ENCODE measurements around the gene TUBA4B. TPM values are rescaled to one million over a fixed set of nuclear protein-coding genes. Genes with fewer than 3 reads are reported as not detected.

TUBA4B gene
- total RNA-seq, 3 donors from 2014 or later (not counting 1 experiment from before 2014, with no cell fraction given) = not detected

- H3K27me3 ChIP-seq (ENCODE audit: control insufficient read depth, insufficient read depth, low read length) = peaks cover 12% of the 10 kb centered on the region
- peaks cover 0 to 3% of the 10 kb centered on the region in 2 donors for H3K4me1 Mint-ChIP-seq
- H3K4me3 Mint-ChIP-seq = no peak overlapping the region
- intact Hi-C loops (cut with micrococcal nuclease) = no loop called here
- no peaks in the 10 kb centered on the region for H3K9me3 ChIP-seq (ENCODE audit: control insufficient read depth, insufficient read depth, low read length)
- peaks cover 22 to 24% of the 10 kb centered on the region in 2 donors for H3K27me3 Mint-ChIP-seq (ENCODE audit: low read depth in 2 of 2)
- WGBS (ENCODE audit: insufficient coverage) = 78% methylated on average over 5 of the region's 5 CpGs
- H3K36me3 Mint-ChIP-seq = no peaks in the 10 kb centered on the region
- no peak for DNase-seq
- no peaks in the 10 kb centered on the region for H3K9me3 Mint-ChIP-seq
- no peak overlapping the region for H3K4me3 ChIP-seq (ENCODE audit: low read length)
- ATAC-seq = no peak
- no peak overlapping the region for H3K27ac Mint-ChIP-seq
- H3K27ac ChIP-seq (ENCODE audit: low read length) = no peak overlapping the region
- TF ChIP-seq, protein P1, sequence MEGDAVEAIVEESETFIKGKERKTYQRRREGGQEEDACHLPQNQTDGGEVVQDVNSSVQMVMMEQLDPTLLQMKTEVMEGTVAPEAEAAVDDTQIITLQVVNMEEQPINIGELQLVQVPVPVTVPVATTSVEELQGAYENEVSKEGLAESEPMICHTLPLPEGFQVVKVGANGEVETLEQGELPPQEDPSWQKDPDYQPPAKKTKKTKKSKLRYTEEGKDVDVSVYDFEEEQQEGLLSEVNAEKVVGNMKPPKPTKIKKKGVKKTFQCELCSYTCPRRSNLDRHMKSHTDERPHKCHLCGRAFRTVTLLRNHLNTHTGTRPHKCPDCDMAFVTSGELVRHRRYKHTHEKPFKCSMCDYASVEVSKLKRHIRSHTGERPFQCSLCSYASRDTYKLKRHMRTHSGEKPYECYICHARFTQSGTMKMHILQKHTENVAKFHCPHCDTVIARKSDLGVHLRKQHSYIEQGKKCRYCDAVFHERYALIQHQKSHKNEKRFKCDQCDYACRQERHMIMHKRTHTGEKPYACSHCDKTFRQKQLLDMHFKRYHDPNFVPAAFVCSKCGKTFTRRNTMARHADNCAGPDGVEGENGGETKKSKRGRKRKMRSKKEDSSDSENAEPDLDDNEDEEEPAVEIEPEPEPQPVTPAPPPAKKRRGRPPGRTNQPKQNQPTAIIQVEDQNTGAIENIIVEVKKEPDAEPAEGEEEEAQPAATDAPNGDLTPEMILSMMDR (IDR thresholded peaks at IDR 0.05) = no peak
- H3K4me1 ChIP-seq (ENCODE audit: control insufficient read depth, insufficient read depth, low read length) = peaks cover 8% of the 10 kb centered on the region
- H3K36me3 ChIP-seq (ENCODE audit: control insufficient read depth, insufficient read depth, low read length) = no peaks in the 10 kb centered on the region
These were observed 47.0 kb downstream of the TUBA4B start for GRCh38 chr2:219300022-219300421.

DNA sequence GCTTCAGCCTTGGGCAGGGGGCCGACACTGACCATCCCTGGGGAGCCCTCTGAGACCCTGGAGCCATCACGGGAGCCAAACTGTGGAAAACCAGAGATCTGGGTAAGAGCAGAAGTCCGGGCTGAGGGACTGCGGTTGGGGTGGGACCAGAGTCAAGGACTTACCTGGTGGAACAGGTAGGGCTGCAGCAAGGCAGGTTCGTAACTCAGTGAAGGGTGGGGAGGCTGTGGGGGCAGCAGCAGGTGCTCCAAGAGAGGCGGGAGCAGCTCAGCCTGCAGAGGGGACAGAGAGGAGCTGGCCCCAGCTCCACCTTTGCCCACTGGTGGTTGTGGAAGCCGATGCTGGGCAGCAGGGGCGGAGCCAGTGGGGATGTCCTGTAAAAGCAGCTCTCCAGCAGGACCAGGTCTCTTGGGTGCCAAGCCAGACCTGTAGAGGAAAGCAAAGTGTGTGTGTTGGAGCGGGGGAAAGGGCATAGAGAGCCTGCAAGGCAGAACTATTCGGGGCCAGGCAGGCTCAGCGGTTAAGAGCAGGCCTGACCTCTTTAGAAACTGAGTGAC lies 49.4 kb downstream of the TUBA4B start:
- 74% methylated on average over 11 of the region's 11 CpGs for WGBS (ENCODE audit: insufficient coverage)
- H3K27me3 Mint-ChIP-seq (ENCODE audit: low read depth in 2 of 2) = peaks cover 31 to 44% of the 10 kb centered on the region in 2 donors
- Histone ChIP-seq H3K9me3 (ENCODE audit: control insufficient read depth, insufficient read depth, low read length) (no peaks in the 10 kb centered on the region), H3K36me3 (ENCODE audit: control insufficient read depth, insufficient read depth, low read length) (no peaks in the 10 kb centered on the region), H3K27me3 (ENCODE audit: control insufficient read depth, insufficient read depth, low read length) (peaks cover 14% of the 10 kb centered on the region), H3K4me3 (ENCODE audit: low read length) (no peak overlapping the region), H3K27ac (ENCODE audit: low read length) (no peak overlapping the region), H3K4me1 (ENCODE audit: control insufficient read depth, insufficient read depth, low read length) (peaks cover 4% of the 10 kb centered on the region)
- intact Hi-C loops (cut with micrococcal nuclease) = no loop called here
- no peaks in the 10 kb centered on the region for H3K36me3 Mint-ChIP-seq
- TF ChIP-seq, protein P1 (IDR thresholded peaks at IDR 0.05) = no peak
- no peaks in the 10 kb centered on the region for H3K4me1 Mint-ChIP-seq
- H3K9me3 Mint-ChIP-seq = no peaks in the 10 kb centered on the region
- no peak overlapping the region for H3K27ac Mint-ChIP-seq
- ATAC-seq = no peak
- H3K4me3 Mint-ChIP-seq = no peak overlapping the region
- DNase-seq = no peak

GRCh38 chr2:219304223-219304622 lies 51.2 kb downstream of the TUBA4B start:
- Histone ChIP-seq H3K4me1 (ENCODE audit: control insufficient read depth, insufficient read depth, low read length) (peaks cover 6% of the 10 kb centered on the region), H3K27ac (ENCODE audit: low read length) (no peak overlapping the region), H3K9me3 (ENCODE audit: control insufficient read depth, insufficient read depth, low read length) (no peaks in the 10 kb centered on the region), H3K4me3 (ENCODE audit: low read length) (no peak overlapping the region), H3K36me3 (ENCODE audit: control insufficient read depth, insufficient read depth, low read length) (no peaks in the 10 kb centered on the region), H3K27me3 (ENCODE audit: control insufficient read depth, insufficient read depth, low read length) (peaks cover 24% of the 10 kb centered on the region)
- TF ChIP-seq, protein P1 (IDR thresholded peaks at IDR 0.05) = no peak
- intact Hi-C loops (cut with micrococcal nuclease) = no loop called here
- Mint-ChIP-seq H3K36me3 (no peaks in the 10 kb centered on the region), H3K4me3 (no peak overlapping the region), H3K27me3 (ENCODE audit: low read depth in 2 of 2) (peaks cover 35 to 49% of the 10 kb centered on the region in 2 donors), H3K27ac (no peak overlapping the region), H3K4me1 (no peaks in the 10 kb centered on the region), H3K9me3 (no peaks in the 10 kb centered on the region)
- DNase-seq (no peak), ATAC-seq (no peak)
- 46% methylated on average over 2 of the region's 2 CpGs for WGBS (ENCODE audit: insufficient coverage)

DNA sequence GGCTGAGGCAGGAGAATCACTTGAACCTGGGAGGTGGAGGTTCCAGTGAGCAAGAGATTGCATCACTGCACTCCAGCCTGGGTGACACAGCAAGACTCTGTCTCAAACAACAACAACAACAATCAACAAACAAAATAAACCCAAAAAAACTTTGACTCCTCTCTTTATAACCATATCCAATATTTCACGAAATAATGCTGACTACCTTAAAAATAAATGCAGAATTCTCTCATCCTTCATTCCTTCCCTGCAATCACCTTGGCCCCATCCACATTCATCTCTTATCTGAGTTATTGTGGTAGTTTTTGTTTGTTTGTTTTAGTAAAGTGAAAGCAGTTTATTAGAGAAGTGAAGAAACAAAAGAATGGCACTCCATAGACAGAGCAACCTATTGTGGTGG lies 53.0 kb downstream of the TUBA4B start:
- Mint-ChIP-seq H3K9me3 (no peaks in the 10 kb centered on the region), H3K4me3 (no peak overlapping the region), H3K27ac (no peak overlapping the region), H3K36me3 (no peaks in the 10 kb centered on the region), H3K27me3 (ENCODE audit: low read depth in 2 of 2) (peaks cover 41 to 49% of the 10 kb centered on the region in 2 donors), H3K4me1 (no peaks in the 10 kb centered on the region)
- DNase-seq = no peak
- 78% methylated on average over 1 of the region's 1 CpG for WGBS (ENCODE audit: insufficient coverage)
- Histone ChIP-seq H3K36me3 (ENCODE audit: control insufficient read depth, insufficient read depth, low read length) (no peaks in the 10 kb centered on the region), H3K4me1 (ENCODE audit: control insufficient read depth, insufficient read depth, low read length) (peaks cover 6% of the 10 kb centered on the region), H3K27ac (ENCODE audit: low read length) (no peak overlapping the region), H3K4me3 (ENCODE audit: low read length) (no peak overlapping the region), H3K9me3 (ENCODE audit: control insufficient read depth, insufficient read depth, low read length) (no peaks in the 10 kb centered on the region), H3K27me3 (ENCODE audit: control insufficient read depth, insufficient read depth, low read length) (peaks cover 25% of the 10 kb centered on the region)
- no peak for ATAC-seq
- TF ChIP-seq, protein P1 (IDR thresholded peaks at IDR 0.05) = no peak
- intact Hi-C loops (cut with micrococcal nuclease) = no loop called here
